ENCODE data around the gene FAM229B.

DNA sequence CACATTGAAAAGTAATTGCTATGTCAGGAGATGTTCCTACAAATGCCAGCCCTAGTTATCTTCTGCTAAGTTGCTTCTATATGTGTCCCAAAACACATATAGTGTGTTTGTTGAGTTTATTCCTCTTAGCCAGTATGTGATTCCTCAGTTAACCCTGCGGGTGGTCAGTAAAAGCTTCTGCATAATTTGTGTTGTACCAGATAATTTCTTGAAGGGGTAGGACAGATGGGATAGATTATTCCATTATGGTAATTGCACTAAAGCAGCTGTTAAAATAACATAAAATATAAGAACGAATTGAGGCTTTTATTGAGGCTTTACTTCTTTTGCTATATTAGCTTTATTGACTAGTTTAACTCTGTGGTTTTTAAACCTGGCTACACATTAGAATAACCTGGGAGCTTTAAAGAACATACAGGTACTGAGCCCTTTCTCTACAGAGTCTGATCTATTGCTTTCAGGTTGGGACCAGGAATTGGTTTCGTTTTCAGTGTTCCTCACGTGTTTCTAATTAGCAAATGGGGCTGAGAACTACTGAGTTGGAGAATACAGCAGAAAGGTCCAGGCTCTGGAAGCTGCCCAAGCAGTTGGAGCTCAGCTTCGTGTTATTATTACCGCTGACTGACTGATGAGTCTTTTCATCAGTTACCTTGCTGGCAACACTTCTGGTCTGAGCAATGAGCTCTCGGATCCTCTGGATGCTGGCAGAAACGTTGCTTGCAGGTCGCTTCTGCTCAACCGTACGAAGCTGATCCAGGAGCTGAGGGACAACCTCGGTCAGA, 56.9 kb downstream of the FAM229B start:
- TF ChIP-seq TAF1 (IDR thresholded peaks at IDR 0.05; ENCODE audit: borderline replicate concordance, low read depth, low read length): no peak
- no peak for TF ChIP-seq POLR2A (IDR thresholded peaks at IDR 0.05; ENCODE audit: low read depth, low read length)
